Fibroblast of skin of left biceps (primary cell): ENCODE measurements around the gene CALR3.
"Not testable (repeated sequence)": the region's sequence is repeated elsewhere in the genome, so short reads cannot be mapped to it uniquely, and the experiment has no call there.

Source experiments
- DNase-seq, 2 experiments: peaks; one replicate each; pipeline ENCODE4 v3.0.0-alpha.2; 2013; ENCODE audit warnings: low read depth in 2 of 2

CALR3 gene

DNA sequence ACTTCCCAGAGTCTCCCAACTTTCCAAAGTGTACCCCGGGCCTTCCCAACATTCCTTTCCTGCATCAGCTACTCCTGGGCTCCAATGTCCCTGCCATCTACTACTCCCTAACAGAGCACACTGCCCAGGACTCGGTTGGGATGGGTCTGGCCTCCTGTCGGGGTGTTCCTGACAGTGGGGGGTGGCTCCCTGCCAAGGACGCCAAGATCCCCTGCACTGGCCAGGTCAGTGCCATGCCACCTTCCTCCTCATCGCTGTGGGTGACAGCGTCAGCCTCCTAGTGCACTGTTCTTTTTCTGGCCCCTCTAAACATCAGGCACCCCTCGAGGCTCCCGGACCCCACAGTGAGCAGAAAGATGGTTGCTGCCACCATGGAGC, 38.0 kb downstream of the CALR3 start:
- DNase-seq: no peak

DNA sequence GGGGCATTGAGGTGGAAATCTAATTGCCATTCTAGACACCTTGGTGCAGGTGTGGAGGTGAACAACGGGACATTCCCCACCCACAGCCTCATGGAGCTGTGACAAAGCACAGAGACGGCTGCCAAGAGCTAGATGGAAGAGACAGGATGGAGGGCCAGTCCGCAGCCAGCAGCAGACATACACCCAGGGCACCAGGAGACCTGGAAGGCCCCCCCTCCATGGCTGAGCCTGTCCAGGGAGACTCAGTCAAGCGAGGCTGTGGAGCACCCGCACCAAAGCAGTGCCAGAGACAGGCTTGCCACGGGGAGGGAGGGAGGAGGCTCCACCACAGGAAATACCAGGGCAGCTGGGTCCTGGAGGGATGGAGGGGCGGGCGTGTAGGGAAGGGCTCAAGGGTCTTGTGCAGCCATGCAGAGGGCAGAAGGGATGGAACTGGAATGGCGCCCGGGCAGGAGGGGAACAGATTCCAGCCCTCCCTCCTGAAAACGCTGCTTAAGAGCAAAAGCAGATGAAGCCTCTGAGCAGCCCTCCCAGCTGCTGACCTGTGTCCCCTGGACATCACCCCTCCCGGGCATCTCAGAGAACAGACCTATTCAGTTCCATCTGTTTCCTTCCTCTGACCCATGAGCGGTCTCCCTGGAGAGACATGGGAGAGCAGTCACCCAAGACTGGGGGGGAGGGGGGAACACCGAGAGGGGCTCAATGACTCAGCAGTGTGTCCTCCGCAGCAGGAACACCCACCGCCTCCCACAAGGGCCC, 38.6 kb downstream of the CALR3 start:
- DNase-seq: no peak

DNA sequence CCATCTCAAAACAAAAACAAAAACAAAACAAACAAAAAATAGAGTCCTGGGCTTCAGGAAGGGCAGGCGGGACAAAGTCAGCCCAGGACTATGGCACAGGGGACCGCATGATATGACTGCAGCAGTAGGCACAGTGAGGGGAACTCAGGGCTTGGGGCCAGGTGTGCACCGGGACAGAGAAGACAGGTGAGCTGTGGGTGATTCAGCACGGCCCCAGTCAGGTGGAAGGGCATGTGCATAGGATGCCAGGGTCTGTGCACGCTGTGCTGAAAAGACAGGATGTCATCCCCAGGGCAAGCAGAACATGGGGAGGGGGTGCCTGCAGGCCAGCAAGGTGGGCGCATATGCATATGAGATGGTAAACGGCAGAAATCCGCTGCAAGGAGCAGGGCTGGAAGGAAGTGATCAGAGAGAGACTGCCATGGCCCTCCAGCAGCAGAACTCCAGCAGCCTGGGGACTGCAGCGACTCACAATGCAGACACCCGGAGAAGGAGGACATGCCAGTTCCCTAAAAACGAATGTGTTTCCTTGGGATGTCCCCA, 39.2 kb downstream of the CALR3 start:
- no peak for DNase-seq

DNA sequence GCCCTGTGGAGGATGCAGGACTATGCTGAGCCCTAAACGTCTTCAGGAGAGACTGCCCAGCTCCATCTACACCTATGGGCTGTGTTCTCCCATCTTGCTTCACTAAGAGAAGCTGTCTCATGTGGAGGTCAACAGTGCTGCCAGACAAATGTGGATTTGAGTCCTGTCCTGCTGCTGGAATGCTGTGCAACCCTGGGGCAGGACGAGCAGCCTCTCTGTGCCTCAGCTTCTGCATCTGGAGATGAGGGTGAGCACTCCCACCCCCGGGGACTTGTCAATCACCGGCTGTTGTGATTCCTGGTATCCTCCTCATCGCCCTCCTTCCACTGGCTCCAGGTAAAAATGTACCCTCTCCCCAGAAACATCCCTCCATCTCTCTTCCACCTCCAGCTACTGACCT, 40.5 kb downstream of the CALR3 start:
- no peak for DNase-seq

DNA sequence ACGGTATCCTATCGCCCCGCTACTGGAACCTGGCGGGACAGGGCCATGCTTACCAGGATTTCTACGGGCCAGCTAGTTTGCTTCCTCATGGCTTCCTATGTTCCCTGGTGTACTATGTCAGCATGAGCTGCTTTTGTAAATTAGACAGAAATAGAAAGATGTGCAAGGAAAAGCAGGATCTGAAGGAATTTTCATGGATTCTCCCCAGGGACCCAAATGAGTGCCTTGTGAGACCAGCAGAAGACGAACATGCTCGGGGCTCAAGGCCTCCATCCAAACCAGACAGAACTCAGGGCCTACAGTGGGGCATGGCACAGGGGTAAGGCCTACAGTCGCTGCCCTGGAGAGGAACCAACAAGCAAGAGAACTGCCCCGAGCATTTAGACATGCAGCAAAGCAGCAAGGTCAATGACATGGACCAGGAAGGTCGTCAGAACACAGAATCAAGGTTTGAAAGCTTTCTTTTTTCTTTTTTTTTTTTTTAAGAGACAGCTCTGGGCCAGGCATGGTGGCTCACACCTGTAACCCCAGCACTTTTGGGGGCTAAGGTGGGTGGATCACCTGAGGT, 41.5 kb downstream of the CALR3 start:
- DNase-seq: no peak

DNA sequence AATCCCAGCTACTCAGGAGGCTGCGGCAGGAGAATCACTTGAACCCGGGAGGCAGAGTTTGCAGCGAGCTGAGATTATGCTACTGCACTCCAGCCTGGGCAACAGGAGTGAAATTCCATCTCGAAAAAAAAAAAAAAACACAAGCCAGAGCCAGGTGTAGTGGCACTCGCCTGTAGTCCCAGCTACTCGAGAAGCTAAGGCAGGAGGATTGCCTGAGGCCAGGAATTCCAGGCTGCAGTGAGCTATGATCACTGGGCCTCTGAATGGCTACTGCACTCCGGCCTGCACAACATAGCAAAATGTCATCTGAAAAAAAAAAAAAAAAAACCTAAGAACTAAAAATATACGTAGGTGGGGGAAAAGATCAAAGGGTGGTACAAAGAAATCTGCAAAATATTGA, 43.6 kb downstream of the CALR3 start:
- no peak for DNase-seq

DNA sequence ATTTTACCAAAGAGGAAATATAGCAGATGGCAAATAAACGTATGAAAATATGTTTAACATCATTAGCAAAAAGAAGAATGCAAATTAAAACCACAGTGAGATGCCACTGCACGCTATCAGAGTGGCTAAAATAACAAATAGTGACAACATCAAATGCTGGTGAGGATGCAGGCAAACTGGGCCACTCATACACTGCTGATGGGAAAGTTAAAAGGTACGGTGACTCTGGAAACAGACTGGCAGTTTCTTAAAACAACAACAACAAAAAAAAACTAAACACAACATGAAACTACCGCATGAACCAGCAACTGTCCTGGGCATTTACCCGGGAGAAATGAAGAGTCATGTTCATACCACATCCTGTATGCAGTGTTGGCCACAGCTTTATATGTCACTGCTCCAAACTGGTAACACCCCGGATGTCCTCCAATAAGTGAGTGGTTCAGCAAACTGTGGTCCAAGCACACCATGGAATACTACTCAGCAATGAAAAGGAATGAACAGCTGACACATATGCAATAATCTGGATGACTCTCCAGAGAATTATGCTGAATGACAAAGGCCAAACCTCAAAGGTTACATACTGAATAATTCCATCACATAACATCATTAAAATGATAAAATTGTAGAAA, 46.5 kb downstream of the CALR3 start:
- DNase-seq: no peak

DNA sequence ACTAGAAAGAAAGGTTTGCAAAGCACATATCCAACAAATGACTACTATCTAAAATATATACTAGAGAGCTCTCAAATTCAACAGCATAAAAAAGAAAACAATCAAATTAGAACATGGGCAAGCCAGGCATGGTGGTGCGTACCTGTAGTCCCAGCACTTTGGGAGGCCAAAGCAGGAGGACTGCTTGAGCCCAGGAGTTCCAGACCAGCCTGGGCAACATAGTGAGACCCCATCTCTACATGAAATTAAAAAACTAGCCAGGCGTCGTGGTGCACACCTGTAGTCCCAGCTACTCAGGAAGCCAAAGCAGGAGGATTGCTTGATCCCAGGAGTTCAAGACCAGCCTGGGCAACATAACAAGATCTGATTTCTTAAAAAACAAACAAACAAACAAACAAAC, 47.1 kb downstream of the CALR3 start:
- DNase-seq: not testable (repeated sequence)

DNA sequence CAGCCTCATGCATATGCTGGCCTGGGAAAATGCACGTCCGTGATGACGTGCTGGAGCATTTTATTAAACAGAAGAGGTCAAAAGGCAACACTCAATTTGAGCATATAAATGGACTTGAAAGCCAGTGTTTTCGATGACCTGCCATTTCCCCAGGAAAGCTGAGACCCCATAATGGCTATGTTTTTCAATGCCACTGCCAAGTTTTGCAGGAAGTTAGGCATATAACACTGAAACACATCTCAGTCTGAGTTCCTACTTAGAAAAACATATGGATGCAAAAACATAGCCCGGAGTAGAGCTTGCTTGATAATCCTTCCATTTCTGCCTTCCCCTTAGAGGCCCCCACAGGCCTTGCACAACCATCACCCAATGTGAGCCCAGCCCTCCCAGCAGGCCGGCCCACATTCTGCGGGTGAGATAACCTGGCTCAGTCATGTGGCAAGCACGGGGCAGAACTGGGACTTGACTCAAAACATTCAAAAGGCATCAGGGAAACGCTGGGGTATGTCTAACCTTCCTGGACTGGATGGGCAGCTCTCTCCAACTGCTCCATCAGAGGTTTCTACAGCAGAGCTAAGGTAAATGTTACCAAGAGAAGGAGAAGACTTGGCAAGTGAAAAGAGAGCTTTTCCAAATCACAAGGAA, 49.1 kb downstream of the CALR3 start:
- peak; percentile 53 to 58 for DNase-seq

DNA sequence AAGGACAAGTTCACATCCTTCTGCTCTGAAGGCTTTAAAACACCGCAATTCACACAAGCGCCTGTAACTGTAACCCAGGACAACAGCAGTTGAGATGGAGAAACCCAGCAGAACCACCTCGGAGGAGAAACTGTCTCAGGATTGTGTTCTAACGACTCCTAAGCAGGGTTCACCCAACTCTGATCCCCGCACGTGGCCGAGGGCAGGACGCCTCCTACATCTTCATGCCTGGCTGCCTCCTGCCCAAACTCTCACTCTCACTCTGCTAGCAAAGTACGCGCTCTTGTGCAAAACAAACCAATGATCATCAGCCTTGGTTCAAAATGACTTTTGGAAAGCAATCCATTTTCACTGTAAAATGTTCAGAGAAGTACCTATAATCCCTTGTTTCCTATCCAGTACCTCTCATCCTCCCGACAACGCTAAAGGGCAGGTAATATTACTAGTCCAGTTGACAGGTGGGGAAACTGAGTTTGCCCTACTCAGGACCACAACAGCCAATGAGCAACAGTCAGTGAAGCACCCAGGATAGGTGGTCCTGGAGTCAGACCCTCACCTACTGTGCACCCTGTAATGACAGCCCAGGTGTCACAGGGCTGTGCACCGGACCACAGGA, 49.8 kb downstream of the CALR3 start:
- DNase-seq: no peak

DNA sequence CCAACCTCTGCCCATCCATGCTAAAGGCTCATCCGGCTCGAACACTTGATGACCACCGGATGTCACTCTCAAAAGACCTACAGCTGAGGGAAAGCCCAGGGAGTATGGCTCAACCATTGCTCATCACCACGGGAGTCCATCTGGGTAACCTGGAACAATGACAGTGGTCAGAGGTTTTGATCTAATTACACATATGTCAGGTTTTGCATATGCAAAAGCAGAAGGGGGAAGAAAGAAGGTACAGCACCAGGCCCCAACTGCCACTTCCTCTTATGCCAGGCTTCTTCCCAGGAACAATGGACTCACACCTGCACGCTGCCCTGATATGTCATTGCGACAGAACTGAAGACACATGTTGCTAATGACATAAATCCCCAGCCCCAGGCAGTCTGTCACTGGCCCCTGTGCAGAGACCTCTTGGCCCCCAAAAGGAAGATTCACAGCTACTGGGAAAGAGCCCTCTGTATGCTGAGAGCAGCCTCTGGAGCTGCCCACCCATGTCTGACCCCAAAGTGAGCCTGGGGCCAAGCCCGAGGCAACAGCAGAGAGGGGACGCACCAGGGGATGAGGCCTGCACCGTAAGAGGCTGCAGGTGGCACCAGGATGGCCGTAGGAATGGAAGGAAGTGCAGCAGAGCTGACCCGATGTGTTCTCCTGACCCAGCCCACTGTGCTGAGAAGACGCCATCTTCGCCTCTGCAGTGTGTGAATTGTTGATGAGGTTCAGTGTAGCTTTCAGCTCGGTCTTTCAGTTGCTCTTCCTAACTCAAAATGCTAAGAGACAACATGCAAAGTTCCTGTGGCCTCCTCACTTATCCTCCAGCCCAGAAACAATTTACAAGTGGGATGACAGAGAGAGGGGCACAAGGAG, 50.5 kb downstream of the CALR3 start:
- DNase-seq: no peak

DNA sequence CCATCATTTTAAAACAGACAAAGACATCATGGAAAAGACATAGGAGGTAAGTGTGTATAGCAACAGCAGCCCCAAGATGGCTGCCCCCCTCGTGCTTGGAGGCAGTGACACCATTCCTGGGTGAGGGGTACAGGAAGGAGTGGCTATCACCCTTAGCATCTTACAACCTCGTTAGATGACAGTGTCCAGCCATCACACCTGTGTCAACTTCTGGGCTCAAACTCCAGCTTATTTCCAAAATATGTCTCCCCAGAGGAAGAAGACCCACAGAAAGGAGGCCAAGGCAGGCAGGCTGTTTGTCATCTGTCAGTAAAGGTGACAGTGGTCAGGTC, 51.7 kb downstream of the CALR3 start:
- no peak for DNase-seq

DNA sequence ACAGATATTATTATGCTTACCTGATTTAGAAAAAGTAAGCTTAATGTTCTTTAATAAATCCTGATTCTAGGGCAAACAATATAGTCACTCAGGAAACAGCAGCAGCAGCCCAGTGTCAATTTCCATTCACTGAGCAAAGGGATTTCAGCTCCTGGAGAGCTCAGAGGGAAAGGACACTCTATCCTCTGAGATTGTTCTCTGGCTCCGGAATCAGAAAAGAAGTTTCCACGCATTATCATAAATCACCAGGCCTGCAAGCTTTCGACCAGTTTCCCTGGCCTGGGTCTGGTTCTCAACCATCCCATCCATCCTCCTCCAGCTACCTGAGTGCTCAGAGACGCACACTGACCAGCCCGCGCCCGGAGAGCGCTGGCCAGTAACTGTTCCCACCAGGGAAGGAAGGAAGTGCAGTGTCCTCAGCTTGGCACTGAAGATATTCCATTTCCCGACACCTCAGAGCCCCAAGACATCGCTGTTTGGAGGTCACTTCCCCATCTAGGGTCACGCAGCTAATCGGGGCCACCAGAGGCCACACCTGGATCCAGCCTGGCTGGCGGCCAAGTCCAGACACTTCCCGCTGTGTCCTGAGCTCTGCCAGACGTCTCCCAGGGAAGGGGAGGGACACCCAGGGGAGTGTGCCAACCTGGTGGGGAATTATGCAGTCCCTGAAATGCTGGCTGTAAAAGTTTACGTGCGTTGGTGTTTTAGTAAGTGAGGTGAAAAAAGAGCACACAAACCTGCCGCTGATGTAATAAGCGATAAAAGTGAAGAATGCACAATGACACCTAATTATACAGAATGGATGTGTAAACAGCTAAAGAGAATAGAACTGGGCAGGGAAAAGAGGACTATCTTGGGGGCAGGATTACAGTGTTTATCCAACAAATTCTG, 53.3 kb downstream of the CALR3 start:
- DNase-seq: no peak

DNA sequence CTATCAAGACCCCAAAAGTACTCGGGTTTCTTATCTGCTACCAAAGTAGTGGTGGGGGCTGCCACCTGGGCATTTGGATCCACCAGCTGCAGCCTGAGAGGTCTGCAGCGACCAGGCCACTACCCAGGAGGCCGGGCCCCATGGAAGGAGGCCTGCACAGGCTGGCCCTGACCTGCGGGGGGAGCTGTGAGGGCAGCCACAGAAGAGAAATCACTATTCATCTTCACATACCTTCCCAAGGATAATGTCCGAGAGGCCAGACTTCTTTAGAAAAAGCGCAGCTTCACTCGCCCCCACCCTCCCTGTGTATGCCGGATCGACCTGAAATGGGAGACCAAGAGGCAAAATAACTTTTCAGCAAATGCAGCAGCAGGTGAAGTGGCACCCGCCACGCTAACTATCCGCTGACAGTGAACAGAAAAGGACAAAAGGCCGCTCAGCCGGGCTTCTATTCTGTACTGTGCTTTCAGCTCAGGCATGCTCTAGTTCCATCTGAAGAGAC, 54.3 kb downstream of the CALR3 start:
- no peak for DNase-seq

DNA sequence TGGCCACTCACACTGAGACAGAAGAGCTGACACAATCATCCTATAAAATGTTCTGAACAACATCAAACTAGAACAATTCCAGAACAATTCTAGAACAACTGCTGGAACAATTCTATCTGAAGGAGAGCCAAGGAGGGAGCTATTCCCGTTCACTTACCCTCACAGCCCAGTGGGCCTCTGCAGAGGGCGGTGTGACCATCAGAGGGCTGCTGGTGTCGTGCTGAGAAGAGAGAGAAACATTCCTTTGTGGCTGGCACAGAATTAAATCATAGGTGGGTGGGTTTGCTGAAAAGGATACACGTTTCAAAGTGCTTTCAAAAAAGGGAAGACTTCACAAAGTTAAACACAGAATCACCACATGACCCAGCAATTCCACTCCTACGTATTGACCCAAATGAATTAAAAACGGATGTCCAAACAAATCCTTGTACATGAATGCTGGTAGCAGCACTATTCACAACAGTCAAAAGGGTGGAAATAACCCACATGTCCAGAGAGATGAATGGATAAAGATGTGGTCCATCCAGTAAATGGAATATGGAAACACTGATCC, 59.1 kb downstream of the CALR3 start:
- DNase-seq: no peak

DNA sequence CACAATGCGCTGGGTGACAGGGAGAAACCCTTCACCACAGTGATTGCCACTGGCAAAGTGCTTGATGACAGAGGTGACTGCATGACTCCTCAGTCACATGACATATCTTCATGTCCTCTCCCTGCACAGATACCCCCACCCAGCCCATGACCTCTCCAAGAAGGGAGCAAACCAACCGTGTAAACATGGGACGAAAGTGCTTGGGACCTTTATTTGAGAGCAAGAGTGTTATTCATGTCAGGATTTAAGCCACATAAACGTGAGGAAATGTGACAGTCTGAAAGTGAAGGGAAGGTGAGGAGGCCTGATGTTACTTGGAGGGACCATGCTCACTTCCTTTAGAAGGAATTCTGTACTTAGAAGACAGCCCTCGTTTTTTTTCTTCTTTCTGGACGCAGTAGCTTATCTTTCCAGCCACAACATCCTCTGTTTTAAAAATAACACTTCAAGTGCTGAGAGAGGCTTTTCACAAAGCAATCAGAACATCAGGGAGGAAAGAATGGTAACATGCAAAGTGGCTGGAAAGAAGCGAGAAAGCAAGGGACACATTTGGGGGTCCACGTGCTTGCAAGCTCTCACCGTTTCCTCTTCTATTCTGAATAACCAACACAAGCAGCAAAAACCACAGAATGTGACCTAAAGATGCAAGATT, 59.8 kb downstream of the CALR3 start:
- DNase-seq: no peak

DNA sequence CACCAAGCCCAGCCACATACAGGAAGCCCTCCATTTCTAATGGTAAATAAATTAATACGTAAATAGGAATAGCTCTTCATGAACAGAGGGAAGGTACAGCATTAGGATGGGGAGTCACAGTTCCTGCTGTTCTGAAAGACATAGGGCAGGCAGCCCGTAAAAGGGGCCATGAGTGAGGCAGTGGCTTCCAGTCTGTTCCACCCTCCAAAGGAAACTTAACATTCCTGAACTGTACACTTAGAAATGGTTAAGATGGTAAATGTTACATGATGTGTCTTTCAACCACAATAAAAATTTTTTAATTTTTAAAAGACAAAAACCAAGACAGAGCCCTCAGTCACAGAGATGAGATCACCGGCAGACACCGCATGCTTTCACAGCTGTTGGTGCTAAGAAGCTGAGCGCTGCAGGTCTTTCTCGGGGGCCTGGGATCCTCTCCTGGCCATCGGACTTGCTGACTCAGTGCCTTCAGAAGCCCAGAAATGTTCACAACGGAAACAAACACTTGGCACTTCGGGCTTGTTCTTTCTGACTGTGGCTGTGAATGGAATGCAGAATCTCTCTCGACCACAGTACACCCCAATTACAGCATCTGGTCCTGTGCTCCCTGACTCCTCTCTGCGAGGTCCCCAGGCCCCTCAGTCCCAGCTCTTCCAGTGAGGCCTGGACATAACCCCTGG, 60.6 kb downstream of the CALR3 start:
- peak; percentile 94 to 95 for DNase-seq

DNA sequence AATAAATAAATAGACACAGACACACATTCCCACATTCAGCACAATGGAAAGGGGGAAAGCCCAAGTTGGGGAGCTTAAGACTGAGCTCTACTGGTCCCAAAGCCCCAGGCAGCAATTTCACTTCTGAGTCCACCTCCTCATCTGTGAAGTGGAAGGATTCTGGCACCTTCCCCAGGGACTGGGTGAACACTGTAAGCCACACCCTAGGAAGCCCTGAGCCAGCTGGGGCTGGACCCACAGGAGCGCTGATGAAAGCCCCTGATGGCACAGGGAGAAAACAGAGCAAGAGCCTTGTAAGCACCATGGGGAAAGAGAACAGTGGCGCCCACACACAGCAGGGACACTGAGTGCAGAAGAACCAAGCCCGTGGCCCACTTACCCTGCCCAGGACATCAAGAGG, 62.0 kb downstream of the CALR3 start:
- no peak for DNase-seq

DNA sequence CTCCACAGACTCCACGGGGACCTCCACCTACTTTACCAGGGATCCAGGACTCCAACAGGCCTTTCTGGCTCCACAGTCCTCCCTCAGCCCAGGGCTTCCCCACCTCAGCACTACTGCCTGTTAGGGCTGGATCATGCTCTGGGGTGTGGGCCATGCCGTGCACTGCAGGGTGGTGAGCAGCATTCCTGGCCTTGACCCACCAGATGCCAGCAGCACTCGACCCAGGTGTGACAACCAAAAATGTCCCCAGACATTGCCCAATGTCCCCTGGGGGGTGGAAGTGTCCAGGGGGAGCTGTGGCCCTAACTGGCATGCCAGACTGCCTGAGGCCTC, 66.2 kb downstream of the CALR3 start:
- no peak for DNase-seq
